NCI-H2107 treated with DMSO at 0.1 percent for 48 hours (cell line): ENCODE measurements around the gene KLF2.

ENCODE experiments used
- DNase-seq: peaks from one replicate; lab custom pipeline; 2025; ENCODE audit not compliant: unreplicated experiment; lab: John Stamatoyannopoulos, UW

KLF2 gene

GRCh38 chr19:16306728-16307402 lies 17.8 kb upstream of the KLF2 start:
- no peak for DNase-seq

GRCh38 chr19:16308081-16308480 lies 16.5 kb upstream of the KLF2 start:
- DNase-seq, result no peak

GRCh38 chr19:16309643-16310042 lies 15.0 kb upstream of the KLF2 start:
- DNase-seq, result no peak

GRCh38 chr19:16315825-16316505 lies 8.7 kb upstream of the KLF2 start:
- DNase-seq, result no peak

GRCh38 chr19:16316506-16316882 lies 8.1 kb upstream of the KLF2 start:
- DNase-seq, result no peak

- no peak for DNase-seq
Measured at GRCh38 chr19:16319481-16319880, 5.1 kb upstream of the KLF2 start.

GRCh38 chr19:16320987-16321386 lies 3.6 kb upstream of the KLF2 start:
- no peak for DNase-seq

GRCh38 chr19:16325161-16325527 lies 518 bp downstream of the KLF2 start:
- no peak for DNase-seq

- DNase-seq, result no peak
Measured at GRCh38 chr19:16325641-16326400, 1.2 kb downstream of the KLF2 start.

- DNase-seq, result no peak
Measured at GRCh38 chr19:16326401-16327168, 2.0 kb downstream of the KLF2 start.

GRCh38 chr19:16327169-16327475 lies 2.5 kb downstream of the KLF2 start:
- no peak for DNase-seq

- DNase-seq, result no peak
Measured at GRCh38 chr19:16327501-16327900, 2.9 kb downstream of the KLF2 start.

GRCh38 chr19:16327911-16328823 lies 3.5 kb downstream of the KLF2 start:
- DNase-seq, result no peak

GRCh38 chr19:16328824-16329482 lies 4.3 kb downstream of the KLF2 start:
- no peak for DNase-seq

- DNase-seq, result no peak
Measured at GRCh38 chr19:16330368-16330801, 5.8 kb downstream of the KLF2 start.

- DNase-seq, result no peak
Measured at GRCh38 chr19:16330806-16331690, 6.4 kb downstream of the KLF2 start.

GRCh38 chr19:16333001-16333586 lies 8.5 kb downstream of the KLF2 start:
- DNase-seq, result no peak

GRCh38 chr19:16334411-16334810 lies 9.8 kb downstream of the KLF2 start:
- no peak for DNase-seq

GRCh38 chr19:16335226-16335625 lies 10.6 kb downstream of the KLF2 start:
- DNase-seq, result no peak
